Endometrium (tissue), 2 donors: ENCODE data around the gene NFKBIB.

ENCODE experiments used
- FAIRE-seq: peaks from 2 replicates; lab custom pipeline; 2012; peaks lifted over from hg19 to GRCh38; lab: Jason Lieb, UNC
- donor health status: control.
- donor health status: control.

The NFKBIB gene

DNA sequence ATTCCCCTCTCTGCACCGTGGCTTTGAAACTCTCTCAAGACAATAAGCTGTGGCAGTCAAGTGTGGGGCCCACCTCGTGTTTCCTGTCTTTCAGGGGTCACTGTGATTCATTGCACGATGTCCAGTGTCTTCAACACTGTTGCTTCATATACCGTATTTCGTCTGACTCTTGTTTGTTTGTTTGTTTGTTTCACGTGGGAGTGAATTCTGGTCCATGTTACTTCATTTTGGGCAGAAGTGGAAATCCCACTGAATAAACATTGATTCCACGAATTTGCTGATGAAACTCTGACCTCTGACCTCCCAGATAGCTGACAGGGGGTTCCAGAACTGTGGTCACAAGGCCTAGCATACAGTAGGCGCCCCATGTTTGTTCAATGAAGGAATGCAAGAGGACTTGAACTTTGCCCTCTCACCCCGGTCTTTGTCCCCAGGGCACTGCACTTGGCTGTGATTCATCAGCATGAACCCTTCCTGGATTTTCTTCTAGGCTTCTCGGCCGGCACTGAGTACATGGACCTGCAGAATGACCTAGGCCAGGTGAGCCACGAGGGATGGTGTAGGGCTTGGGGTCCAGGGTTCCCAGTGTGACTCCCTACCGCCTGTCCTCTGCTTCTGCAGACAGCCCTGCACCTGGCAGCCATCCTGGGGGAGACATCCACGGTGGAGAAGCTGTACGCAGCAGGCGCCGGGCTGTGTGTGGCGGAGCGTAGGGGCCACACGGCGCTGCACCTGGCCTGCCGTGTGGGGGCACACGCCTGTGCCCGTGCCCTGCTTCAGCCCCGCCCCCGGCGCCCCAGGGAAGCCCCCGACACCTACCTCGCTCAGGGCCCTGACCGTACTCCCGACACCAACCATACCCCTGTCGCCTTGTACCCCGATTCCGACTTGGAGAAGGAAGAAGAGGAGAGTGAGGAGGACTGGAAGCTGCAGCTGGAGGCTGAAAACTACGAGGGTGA is 5.1 kb downstream of the NFKBIB start:
- FAIRE-seq, result no peak

DNA sequence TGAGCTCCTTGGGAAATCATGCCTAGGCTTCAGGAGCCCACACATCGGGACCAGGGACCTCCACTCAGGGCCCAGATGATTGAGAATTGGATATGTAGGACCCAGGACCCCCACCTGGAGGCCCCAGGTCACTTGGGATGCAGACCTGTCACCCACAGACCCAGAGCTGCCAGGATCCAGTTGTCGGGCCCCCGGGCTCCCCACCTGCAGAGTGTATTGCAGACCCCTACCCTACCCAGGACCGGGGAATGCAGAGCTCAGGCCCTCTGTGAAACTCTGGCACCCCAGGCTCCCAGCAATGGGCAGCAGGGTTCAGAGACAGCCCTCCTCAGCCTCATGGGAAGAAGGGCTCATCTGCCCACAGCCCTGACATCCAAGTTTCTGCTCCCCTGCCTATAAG is 5.9 kb downstream of the NFKBIB start:
- no peak for FAIRE-seq

GRCh38 chr19:38907227-38907626 is 7.5 kb downstream of the NFKBIB start:
- FAIRE-seq, result no peak

- FAIRE-seq, result no peak
These were observed 7.9 kb downstream of the NFKBIB start for GRCh38 chr19:38907670-38908069.

GRCh38 chr19:38908911-38909310 is 9.1 kb downstream of the NFKBIB start:
- FAIRE-seq, result no peak

GRCh38 chr19:38910488-38910887 is 10.7 kb downstream of the NFKBIB start:
- FAIRE-seq, result no peak

DNA sequence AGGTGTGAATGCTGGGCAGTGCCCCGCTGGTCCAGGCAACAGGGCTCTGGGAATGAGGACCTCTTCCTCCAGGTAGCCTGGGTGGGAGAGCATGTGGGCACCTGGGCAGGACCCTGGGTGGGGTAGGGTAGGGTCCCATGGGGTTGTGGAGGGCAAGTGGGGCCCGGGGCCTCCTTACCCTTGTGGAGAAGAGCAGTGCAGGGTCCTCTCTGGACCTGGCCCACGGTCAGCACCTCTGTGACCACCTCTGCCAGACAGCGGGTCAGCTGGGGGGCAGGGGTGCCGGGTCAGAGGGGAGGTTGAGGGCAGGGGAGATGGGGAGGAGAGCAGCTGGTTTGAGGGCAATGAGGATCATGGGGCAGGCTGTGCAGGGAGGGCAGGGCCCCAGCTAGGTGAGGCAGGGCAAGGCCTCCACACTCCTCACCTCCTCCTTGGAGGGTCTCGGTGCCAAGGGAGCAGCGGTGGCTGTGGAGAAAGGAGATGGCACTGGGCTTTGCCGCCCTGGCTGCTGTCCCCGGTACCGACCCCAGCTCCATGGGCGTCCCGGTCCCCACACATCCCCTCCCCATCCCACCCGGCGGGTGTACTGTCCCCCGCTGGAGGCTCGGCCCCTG is 11.7 kb downstream of the NFKBIB start:
- FAIRE-seq, result no peak

GRCh38 chr19:38912600-38913514 is 13.1 kb downstream of the NFKBIB start:
- no peak for FAIRE-seq

DNA sequence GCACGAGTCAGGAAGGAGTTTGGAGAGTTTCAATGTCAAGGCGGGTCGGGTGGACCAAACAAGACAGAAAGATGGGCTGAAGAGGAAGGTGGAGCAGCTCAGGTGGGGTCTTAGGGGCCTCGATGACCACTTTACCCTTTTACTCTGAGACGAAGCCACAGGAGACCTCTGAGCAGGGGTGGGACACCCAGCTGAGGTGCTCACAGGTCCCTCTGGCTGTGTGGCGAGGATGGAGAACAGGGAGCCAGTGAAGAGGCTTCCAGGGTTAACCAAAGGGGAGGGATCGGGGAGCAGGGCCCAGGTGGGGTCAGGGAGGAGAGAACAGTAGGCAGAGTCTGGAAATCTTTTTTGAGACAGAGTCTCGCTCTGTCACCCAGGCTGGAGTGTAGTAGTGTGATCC is 14.2 kb downstream of the NFKBIB start:
- FAIRE-seq, result no peak

DNA sequence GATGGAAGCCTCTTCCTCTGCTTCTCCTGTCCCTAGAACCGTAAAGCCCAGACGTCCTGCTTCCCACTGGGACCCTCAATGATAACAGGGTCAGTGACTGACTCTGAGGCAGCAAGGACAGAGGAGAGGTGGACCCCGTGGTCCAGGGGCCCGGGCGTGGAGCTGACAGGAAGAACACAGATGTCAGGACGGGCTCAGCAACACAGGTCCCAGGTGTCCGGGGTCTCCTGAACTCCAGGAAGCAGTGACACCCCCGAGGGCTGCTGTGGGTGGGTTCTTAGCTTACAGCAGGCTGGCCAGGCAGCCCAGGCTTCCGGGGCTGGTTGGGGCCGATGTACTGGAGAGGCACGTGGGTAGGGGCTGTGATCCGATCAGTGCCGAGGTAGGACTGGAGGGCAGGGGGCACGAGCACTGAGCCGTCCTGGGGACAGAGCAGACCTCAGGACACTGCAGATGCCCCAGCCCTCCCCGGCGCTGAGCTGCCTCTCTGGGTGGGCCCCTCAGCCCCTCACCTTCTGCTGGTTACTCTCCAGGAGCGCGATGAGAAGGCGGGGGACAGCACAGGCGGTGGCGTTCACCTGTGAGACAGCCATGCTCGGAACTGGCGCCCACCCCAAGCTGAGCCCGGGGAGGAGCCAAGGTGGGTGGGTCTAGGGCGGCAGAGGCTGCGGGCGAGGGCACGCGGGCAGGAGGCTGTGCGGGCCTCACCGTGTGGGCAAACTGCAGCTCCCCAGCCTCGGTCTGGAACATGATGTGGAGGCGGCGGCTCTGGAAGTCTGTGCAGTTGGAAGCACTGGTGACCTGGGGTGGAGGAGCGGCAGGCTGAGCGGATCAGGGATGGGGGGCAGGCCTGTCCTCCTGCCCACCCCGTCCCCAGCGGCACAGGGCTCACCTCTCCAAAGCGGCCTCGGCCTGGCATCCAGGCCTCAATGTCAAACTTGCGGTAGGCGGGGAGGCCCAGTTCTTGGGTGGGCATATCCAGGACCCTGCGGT is 15.9 kb downstream of the NFKBIB start:
- FAIRE-seq, result no peak

- FAIRE-seq, result no peak
These were observed 17.7 kb downstream of the NFKBIB start for GRCh38 chr19:38917516-38917915.

DNA sequence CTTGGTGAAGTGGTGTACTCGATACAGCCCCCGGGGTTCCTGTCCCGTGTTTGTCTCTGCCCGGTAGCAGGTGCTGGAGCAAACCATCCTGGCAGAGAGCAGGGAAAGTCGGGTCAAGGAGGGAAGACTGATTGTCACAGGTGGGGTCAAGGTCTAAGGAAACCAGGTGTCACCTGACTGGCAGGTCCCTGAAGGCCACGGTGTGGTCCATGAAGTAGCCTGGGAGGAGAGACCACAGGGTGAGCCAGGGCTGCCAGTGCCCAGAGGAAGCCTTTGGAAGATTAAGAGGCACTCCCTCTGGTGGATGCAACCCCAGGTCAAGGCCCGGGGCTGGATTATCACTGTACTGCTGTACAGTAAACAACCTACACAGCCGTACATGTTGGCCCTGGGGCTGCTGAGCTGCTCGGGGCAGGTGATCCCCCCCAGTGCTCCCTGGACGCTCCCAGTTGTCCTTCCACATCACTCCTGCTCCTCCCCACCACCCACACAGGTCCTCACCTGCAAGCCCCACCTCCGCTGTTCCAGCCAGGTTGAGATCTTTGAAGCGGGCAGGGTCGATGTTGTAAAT is 18.2 kb downstream of the NFKBIB start:
- no peak for FAIRE-seq

- no peak for FAIRE-seq
These were observed 18.8 kb downstream of the NFKBIB start for GRCh38 chr19:38918526-38918925.

DNA sequence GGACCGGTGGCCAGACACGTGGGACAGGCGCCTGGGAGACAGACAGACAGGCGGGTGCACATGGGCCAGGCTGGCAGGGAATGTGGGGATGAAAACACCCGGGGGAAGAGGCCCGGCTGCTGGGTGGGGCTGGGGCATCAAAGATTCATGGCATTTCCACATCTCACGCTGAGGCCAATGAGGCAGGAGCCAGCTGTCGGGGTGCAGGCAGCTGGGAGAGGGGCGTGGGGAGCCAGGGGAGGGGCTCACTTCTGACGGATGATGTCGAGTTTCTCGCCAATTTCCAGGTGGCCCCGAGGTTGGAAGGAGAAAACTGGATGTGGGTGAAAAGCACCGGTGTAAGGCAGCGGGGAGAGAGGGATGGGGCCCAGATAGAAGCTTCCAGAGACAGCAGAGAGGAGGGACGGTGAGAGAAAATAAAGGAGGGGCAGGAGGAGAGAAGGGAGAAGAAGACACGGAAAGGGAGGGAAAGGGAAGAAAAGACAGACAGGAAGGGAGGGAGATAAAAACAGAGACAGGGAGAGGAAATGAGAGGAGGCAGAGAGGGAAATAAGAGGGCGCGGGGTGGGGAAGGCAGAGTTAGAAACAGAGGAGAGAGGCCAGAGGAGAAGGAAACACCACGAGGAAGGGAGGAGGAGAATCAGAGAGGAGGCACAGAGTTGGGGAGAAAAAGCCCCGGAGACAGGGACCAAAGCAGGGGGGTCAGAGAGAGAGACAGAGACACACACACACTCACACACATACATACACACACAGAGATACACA is 20.2 kb downstream of the NFKBIB start:
- FAIRE-seq, result no peak

GRCh38 chr19:38920602-38921419 is 21.0 kb downstream of the NFKBIB start:
- FAIRE-seq, result no peak

- FAIRE-seq, result no peak
These were observed 21.9 kb downstream of the NFKBIB start for GRCh38 chr19:38921420-38922274.

- FAIRE-seq, result no peak
These were observed 22.7 kb downstream of the NFKBIB start for GRCh38 chr19:38922482-38922881.

GRCh38 chr19:38924388-38924787 is 24.6 kb downstream of the NFKBIB start:
- no peak for FAIRE-seq
